Caki2 (cell line): ENCODE measurements around the gene KIF3C. TPM values are rescaled to one million over a fixed set of nuclear protein-coding genes. Genes with fewer than 3 reads are reported as not detected.
"Not testable (repeated sequence)": the region's sequence is repeated elsewhere in the genome, so short reads cannot be mapped to it uniquely, and the experiment has no call there.

ENCODE experiments used
- DNase-seq: peaks from one replicate; pipeline ENCODE4 v3.0.0-alpha.2; 2015; ENCODE audit warnings: low read depth
- in situ Hi-C: cut with HindIII; loops from 2 replicates; pipeline ENCODE4 v1.10.0; 2016; ENCODE audit warnings: low sequenced_read_pairs, low pct_unique_long_range_greater_than_20kb, mixed read lengths
- total RNA-seq: library from RNA; depleted of rRNA; stranded (reverse); fragments of >200 nt; shearing (Covaris generic); gene quantifications from 2 replicates; pipeline ENCODE4 v1.2.3, GENCODE V29; 2014; ENCODE audit warnings: low replicate concordance

The KIF3C gene
- total RNA-seq, 1 experiment from 2014 or later = 15.7 TPM

GRCh38 chr2:26002632-26003310 is 20.5 kb upstream of the KIF3C start:
- in situ Hi-C loops = no loop called here
- DNase-seq = no peak

GRCh38 chr2:26001743-26002351 is 19.6 kb upstream of the KIF3C start:
- no peak for DNase-seq
- in situ Hi-C loops = no loop called here

GRCh38 chr2:26000561-26001082 is 18.3 kb upstream of the KIF3C start:
- in situ Hi-C loops = no loop called here
- no peak for DNase-seq

- in situ Hi-C loops, DNase-seq: not testable (repeated sequence)
Measured at GRCh38 chr2:25999406-25999805, 17.1 kb upstream of the KIF3C start.

GRCh38 chr2:25998816-25999383 is 16.6 kb upstream of the KIF3C start:
- DNase-seq, in situ Hi-C loops: not testable (repeated sequence)

GRCh38 chr2:25996844-25997243 is 14.5 kb upstream of the KIF3C start:
- no peak for DNase-seq
- in situ Hi-C loops = no loop called here

GRCh38 chr2:25994509-25994908 is 12.2 kb upstream of the KIF3C start:
- in situ Hi-C loops = no loop called here
- DNase-seq = no peak

- DNase-seq = no peak
- in situ Hi-C loops = no loop called here
Measured at GRCh38 chr2:25993049-25993448, 10.8 kb upstream of the KIF3C start.

- no peak for DNase-seq
- in situ Hi-C loops = no loop called here
Measured at GRCh38 chr2:25992556-25992955, 10.3 kb upstream of the KIF3C start.

GRCh38 chr2:25991965-25992364 is 9.7 kb upstream of the KIF3C start:
- in situ Hi-C loops = no loop called here
- DNase-seq = no peak

GRCh38 chr2:25989154-25989553 is 6.9 kb upstream of the KIF3C start:
- no peak for DNase-seq
- in situ Hi-C loops = no loop called here

GRCh38 chr2:25988134-25988533 is 5.8 kb upstream of the KIF3C start:
- no peak for DNase-seq
- in situ Hi-C loops = no loop called here

- DNase-seq = no peak
- in situ Hi-C loops = no loop called here
Measured at GRCh38 chr2:25983735-25984134, 1.4 kb upstream of the KIF3C start.

GRCh38 chr2:25982968-25983280 is 627 bp upstream of the KIF3C start:
- no peak for DNase-seq
- in situ Hi-C loops = no loop called here

GRCh38 chr2:25981596-25982272 is 563 bp downstream of the KIF3C start:
- in situ Hi-C loops = no loop called here
- no peak for DNase-seq

- in situ Hi-C loops = no loop called here
- DNase-seq = no peak
Measured at GRCh38 chr2:25980951-25981350, 1.3 kb downstream of the KIF3C start.

- in situ Hi-C loops = no loop called here
- no peak for DNase-seq
Measured at GRCh38 chr2:25980076-25980887, 2.0 kb downstream of the KIF3C start.

- no peak for DNase-seq
- in situ Hi-C loops = no loop called here
Measured at GRCh38 chr2:25979001-25979400, 3.3 kb downstream of the KIF3C start.
